Hematopoietic multipotent progenitor cell treated with erythropoietin and hydrocortisone succinate and interleukin-3 and kit ligand, for 4 days (in vitro differentiated cells): ENCODE results near the gene SUN3.
"Not testable (repeated sequence)": the region's sequence is repeated elsewhere in the genome, so short reads cannot be mapped to it uniquely, and the experiment has no call there.

ENCODE experiments used
- DNase-seq: peaks from one replicate; pipeline ENCODE4 v3.0.0-alpha.2; 2015

Gene SUN3

DNA sequence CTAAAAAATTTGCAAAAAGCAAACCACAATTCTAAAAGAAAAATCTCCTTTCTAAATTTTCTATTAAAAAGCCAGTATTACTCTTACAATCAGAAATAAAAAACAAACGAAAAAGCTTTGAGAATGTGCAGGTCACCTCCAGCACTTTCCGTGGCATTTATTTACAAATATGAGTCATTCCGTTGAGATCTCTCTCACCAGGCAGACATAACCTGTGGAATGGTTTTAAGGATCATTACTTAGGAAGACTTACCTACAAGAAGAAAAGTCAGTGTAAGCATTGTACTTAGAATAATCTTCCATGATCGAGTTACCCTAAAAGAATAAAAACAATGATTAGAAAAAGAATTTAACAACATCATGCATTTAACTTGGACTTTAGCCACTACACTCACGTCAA lies 3.3 kb downstream of the SUN3 start:
- no peak for DNase-seq

DNA sequence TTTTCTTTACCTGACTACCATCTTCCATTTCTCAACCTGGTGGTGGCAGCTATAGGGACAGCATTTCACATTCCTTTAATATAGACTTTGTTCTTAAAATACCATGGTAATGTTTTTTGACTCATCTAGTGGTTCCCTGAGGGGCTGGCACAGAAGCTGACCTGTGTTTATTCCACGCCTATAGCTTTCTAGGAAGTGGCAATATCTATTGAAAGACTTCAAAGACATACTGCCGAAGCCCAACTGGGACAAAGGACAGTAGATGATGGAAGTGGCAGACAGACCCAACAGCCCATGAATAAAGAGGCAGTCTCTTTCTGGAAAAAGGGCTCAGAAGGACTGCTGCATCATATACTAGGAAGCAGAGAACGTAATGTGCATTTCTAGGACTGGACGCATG lies 11.2 kb downstream of the SUN3 start:
- DNase-seq = no peak

DNA sequence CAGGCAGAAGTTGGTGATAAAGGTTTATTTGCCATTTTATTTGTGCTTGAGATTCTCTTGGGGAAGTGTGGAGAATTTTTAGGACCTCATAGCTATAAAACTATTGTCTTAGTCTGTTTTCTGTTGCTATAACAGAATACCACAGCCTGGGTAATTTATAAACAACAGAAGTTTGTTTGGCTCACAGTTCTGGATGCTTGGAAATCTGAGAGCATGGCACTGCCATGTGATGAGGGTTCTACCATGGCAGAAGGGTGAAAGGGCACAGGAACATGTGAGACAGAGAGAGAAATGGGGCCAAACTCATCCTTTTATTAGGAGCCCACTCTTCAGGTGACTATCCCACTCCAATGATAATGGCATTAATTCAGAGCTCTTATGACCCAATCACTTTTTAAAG lies 12.3 kb downstream of the SUN3 start:
- no peak for DNase-seq

DNA sequence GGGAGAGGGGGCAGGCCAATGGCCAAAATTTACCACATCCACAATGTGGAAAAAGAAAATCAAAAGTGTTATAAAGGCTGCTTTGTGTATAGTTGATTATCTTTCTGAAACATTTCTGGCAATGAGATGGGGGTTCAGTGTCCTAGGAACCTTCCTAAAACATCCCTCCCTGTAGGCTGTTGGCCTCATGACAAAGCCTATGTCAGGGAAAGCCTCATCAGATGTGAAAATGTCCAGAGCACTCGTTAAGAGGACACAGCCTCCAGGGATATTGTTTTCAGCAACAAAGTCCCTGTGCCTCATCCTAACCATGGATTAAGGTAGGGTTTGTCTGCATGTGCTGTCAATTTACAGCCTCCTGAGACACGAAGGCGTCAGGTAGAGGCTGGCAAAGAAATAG lies 17.0 kb downstream of the SUN3 start:
- DNase-seq = no peak

DNA sequence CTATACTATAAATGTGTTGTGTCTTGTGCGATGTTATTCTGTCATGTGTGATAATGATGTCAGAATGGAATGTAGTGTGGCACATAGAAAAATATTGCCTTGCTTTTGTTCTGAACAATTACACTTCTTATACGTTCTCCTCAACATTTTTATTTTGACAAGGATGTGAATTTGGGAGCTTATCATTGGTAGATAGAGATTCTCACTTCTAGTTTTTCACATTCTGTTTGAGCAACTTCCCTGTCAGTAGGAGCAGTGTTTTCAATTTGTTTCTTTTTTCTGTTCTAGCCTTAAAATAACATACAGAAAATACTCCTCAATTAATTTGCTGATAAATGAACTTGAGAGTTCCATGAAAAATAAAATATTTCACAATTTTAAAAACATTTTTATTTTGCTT lies 17.6 kb downstream of the SUN3 start:
- DNase-seq = no peak

DNA sequence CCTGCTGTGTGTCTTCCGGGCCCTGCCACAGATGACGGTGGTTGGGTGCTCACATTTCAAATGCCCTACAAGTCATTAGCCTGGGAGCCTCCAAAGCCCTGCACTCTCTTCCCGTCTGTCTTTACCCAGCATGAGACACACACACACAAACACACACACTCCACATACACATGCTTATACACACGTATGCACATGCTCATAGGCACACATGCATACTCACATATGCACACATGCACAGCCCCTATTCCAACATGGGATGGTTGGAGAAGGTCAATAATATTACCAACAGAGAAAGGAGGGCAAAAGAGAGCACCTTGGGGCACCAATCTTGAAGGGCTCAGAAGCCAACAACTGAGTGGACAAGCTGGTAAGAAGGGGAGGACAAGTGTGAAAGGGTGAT lies 19.0 kb downstream of the SUN3 start:
- no peak for DNase-seq

DNA sequence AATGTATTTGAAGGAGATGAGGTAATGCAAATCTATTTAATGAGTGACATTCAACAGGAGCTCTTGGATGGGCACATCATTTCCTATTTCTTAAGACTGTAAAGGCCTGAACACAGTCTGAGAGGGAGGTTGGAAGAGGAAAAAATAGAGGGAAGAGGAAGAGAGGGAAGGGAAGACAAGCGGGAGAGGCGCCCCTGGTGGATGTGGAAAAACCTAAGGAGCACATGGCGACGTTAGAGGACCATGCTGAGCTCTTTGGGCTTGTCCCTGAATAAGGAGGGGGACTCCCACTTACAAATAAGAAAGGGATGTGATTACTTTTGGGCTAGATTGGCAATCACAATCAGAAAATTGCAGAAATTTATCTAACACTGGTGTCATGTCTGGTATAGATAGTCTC lies 19.6 kb downstream of the SUN3 start:
- DNase-seq = no peak

DNA sequence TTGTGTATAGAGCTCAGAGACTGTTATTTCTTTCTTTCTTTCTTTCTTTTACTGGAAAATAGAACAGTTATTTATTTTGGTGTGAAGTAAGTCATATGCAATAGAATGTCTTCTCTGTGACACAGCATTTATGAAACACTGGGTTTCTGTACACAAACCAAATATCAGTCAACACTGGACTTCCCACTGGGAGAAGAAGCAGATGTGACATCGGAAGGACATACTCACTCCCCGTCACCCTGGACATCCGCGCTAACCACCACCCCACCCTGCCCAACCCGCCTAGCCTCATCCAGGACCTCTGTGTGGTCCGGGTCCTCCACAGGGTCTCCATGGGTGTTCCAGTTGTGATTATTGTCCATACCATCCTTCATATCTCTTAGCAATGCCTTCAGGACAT lies 22.0 kb downstream of the SUN3 start:
- DNase-seq = no peak

DNA sequence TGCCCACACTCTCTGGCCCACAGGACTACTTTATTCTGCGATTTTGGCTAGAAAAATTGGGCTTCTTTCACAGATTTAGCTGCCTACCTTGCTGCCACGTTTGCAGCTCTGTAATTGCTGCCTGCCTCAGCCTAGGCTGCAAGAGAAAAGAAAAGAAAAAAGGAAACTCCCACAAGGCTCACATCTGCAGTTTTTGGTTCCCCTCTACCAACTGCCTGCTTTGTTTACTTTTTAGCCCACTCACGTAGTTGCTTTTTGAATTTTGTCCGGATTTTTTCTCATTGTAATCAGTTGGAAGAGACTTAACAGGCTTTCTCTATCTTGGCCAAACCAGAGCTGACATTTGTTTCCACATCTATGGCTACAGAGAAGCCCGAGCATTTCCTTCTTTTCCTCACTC lies 24.3 kb downstream of the SUN3 start:
- DNase-seq = no peak

DNA sequence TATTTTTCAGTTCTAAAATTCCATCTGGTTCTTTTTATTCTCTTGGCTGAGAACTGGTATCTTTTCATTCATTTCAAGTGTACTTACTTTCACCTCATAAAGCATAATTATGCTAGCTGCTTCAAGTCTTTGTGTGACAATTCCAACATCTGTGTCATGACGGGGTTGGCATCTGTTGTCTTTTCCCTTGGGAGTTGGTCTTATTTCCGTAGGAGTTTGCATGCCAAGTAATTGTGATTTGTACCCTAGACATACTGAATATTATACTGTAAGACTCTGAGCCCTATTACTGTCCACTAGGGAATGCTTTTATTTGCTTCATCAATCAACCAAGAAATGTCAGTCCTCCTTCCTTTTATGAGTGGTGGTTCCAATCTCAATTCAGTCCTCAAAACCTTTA lies 24.9 kb downstream of the SUN3 start:
- no peak for DNase-seq

DNA sequence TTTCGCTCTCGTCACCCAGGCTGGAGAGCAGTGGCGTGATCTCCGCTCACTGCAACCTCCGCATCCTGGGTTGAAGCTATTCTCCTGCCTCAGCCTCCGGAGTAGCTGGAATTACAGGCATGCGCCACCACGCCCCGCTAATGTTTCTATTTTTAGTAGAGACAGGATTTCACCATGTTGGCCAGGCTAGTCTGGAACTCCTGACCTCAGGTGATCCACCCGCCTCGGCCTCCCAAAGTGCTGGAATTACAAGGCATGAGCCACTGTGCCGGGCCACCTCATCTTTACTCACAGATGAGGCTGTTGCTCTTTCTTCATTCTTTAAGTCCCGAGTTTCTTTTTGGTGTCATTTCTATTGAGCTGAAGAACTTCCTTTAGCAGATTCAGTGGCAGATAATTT lies 28.7 kb downstream of the SUN3 start:
- DNase-seq = not testable (repeated sequence)

DNA sequence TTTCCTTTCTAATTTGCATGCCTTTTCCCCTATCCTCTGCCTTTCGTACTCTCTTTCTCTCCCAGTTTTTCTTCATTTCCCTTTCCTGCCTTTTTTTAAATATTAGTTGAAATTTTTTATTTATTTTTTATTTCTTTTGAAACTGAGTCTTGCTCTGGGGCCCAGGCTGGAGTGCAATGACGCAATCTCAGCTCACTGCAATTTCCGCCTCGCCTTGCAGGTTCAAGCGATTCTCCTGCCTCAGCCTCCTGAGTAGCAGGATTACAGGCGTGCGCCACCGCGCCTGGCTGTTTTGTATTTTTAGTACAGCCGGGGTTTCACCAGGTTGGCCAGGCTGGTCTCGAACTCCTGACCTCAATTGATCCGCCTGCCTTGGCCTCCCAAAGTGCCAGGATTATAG lies 29.5 kb downstream of the SUN3 start:
- DNase-seq = no peak

DNA sequence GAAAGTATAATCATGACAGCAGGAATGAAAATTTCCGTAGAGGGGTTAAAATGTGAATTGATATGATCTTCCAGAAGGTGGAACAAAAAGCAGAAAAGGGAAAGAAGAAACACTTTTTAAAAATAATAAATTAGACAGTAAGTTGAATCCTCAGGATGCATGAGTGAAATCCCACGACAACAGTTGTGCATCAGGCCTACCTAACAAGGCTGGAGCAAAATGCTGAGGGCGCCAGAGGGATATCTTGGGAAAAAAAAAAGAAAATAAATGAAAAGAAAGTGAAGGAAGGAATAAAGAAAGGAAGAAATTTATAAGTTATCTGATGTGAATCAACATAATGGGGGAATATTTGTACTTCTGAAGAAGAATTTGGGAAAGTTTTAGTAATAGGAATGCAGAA lies 36.5 kb downstream of the SUN3 start:
- peak; percentile 16 for DNase-seq

DNA sequence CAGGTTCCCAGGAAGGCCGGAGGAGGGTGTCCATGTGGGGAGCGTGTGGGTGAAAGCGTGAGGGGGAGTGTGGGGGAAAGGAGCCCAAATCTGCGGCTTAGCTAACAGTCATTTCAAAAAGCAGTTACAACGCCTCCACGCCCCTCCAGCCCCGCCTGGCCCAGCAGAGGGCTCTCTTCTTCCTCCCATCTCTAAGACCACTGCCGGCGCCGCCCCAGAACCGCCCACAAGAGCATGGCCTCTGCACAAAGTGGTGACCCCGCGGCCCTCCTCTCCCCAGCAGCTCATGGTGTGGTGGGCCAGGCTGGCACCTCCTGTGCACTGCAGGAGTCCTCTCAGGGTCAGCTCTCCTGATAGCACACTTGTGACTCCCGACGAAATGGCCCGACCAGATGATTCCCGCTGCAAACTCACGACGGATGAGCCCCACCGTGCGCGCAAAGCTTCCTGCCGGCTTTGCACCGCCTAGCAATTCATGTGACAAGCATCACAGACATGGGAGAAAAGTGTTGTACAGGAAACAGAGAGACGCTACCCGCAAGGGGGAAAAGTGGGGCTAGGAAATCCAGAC lies 37.1 kb downstream of the SUN3 start:
- DNase-seq = peak; percentile 96

DNA sequence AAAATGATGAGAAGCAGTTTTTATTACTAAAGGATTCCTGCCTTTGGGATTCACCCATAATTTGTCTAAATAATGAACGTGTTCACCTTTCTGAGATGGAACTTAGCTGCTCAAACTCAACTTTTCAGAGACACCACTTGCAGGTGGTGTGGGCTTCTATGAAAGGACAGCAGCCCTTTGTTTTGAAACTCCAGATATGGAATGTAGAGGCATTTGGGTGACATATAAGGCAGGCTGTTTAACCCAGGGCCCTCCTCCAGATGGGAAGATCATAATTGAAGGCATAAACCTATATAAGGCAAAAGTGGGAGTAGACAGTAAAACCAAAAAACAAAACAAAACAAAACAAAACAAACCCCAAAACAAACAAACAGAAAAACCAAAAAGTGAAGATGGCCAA lies 37.6 kb downstream of the SUN3 start:
- peak; percentile 17 for DNase-seq

DNA sequence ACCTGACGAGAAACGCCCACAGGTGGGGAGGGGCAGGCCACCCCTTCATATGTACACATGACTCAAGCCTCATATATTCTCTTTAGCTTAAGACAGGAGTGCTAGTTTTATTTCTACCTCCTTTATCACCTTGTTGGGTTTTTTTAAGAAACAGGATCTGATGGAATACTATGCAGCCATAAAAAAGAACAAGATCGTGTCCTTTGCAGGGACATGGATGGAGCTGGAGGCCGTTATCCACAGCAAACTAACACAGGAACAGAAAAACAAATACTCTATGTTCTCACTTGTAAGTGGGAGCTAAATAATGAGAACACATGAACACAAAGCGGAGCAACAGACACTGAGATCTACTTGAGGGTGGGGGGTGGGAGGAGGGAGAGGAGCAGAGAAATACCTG lies 38.3 kb downstream of the SUN3 start:
- DNase-seq = no peak

DNA sequence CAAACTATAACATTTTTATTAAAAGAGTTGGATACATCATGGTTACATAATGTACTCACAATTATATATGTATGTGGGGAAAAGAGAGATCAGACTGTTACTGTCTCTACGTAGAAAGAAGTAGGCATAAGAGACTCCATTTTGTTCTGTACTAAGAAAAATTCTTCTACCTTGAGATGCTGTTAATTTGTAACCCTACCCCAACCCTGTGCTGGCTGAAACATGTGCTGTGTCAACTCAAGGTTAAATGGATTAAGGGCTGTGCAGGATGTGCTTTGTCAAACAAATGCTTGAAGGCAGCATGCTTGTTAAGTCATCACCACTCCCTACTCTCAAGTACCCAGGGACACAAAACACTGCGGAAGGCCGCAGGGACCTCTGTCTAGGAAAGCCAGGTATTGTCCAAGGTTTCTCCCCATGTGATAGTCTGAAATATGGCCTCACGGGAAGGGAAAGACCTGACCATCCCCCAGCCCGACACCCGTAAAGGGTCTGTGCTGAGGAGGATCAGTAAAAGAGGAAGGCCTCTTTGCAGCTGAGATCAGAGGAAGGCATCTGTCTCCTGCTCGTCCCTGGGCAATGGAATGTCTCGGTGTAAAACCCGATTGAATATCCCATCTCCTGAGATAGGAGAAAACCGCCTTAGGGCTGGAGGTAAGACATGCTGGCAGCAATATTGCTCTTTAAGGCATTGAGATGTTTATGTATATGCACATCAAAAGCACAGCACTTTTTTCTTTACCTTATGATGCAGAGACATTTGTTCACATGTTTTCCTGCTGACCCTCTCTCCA lies 39.1 kb downstream of the SUN3 start:
- DNase-seq = not testable (repeated sequence)

DNA sequence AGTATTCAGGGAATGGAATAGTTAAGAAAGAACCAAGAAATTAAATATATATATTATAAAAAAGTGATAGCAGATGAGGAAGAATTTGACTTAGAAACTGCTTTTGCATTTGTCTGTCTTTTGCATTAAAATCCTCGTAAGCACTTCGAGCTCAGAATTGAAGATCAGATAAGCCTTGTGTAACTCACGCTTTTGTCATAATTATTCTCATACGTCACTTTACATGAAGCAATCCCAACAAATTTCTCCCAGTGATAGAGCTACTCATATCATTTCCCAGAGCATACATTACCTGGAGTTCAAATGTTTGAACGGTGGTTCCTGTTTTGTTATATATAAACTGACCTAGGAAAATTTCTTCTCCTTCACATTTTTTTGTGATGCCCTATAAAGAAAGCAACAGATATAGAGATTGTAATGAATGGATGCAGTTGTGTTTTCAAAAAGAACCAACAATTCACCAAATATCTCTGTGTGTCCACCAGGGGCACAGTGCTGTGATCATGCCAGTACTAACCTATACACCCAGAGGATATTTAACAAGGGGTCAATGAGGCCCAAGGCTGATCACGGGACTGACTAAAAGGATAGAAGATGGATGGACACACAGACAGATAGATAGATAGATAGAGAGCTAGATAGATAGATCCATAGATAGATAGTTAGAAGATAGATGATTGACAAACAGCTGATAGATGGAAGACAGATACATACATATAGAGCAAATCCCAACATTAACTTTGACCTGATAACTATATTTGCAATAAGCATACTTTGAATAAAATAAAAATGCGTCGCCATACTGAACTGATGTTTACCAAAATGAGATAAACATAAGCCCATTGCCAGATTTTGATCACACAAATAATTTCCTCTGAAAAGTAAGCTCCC lies 40.2 kb downstream of the SUN3 start:
- peak; percentile 50 for DNase-seq

DNA sequence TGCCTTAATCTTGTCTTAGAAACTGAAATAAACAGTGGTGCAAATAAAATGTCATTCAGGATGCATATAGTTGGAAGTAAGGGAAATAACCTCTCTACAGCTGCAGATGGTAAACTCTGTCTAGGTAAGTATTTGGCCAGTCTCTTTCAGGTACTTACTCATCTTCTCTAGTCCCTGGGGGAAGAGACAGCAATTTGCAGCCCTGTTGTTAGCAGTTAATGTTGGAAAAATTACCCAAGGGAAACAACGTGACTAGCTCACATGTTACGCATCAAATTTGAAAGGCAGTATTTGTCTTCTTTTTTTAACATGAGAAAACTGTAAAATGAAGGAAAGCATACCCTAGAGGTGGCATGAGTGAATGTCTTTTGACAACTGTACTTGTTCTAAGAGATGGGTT lies 46.3 kb downstream of the SUN3 start:
- no peak for DNase-seq

DNA sequence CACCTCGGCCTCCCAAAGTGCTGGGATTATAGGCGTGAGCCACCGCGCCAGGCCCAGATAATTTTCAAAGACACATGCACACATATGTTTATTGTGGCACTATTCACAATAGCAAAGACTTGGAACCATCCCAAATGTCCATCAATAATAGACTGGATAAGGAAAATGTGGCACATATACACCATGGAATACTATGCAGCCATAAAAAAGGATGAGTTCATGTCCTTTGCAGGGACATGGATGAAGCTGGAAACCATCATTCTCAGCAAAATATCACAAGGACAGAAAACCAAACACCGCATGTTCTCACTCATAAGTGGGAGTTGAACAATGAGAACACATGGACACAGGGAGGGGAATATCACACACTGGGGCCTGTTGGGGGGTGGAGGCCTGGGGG lies 48.3 kb downstream of the SUN3 start:
- DNase-seq = not testable (repeated sequence)

DNA sequence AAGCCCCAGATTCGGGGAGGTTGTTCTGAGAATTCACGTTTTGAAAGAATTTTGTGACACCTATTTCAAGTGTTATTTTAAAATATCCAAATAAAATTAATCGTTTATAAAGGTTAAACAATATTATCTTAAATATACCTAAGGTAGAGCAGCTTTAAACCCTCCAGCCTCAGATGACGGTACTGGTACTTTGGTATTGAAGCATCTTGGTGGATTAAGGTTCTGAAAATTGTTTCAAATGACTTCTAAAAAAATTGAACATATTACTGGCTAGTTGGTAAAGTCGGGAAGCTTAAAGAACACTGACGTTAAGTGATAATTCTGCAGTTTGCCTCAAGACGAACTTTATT lies 49.1 kb downstream of the SUN3 start:
- no peak for DNase-seq

DNA sequence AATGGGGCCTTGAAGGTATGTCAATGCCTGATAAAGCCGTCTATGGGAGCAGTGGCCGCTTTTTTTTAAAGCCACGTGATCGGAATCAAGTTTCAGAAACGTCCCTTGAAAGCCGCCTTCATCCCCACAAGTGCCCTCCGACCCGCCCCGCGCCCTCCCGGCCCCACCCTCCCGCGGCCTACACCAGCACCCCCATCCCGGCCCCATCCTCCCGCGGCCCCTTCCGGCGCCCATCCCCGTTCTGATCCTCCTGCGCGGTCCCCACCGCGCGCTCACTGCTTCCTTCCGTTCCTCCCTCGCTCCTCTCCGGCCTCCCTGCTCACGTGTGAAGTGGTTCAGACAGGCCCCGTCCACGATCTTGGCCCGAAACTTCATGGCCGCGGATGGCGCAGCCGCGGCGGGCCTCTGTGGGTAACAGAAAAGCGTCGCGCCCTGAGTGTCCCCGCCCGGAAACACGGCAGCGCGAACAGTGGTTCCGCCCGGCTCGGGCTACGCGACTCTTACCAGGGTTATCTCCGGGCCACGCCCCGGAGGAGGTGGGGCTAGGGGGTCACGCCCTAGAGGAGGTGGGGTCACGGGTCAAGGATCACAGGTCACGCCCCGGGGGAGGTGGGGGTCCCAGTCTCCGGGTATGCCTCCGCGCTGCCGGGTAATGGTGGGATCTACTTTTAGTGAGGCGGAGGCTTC lies 49.6 kb downstream of the SUN3 start, which contains the start of gene HUS1:
HUS1 (minus strand) TSS at position 471 of the 687 bp plus-strand sequence; CDS start at position 375, 96 bp downstream.
- DNase-seq = peak; percentile 97

DNA sequence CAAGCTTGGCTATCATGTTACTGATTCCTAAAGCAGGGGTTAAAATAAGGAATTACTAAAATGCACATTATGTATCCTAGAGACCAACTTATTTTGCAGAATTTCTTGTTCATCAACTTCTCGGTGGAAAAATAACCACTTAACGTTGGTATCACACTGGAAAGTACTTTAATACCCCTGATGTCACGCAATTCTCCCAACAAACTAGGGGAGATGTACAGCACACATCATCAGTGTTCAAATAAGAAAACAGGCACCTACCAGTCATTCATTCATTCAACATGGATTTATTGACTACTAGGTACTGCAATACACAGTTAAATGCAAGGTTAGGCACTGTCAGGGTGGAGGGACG lies 50.1 kb downstream of the SUN3 start:
- DNase-seq = no peak
